GM21576 (cell line): Measurements from ENCODE around the gene CERS4.
"Not testable (repeated sequence)": the region's sequence is repeated elsewhere in the genome, so short reads cannot be mapped to it uniquely, and the experiment has no call there.

ENCODE experiments used
- ATAC-seq: cut with Tn5 transposase; IDR thresholded peaks from one replicate; pipeline ENCODE4 v1.9.1; 2021; ENCODE audit warnings: mild to moderate bottlenecking, moderate library complexity; ENCODE audit not compliant: unreplicated experiment

Gene CERS4

GRCh38 chr19:8261347-8261746 is 52.2 kb downstream of the CERS4 start:
- ATAC-seq, result no peak

- ATAC-seq, result no peak
Observed at GRCh38 chr19:8261881-8262280, 52.7 kb downstream of the CERS4 start.

DNA sequence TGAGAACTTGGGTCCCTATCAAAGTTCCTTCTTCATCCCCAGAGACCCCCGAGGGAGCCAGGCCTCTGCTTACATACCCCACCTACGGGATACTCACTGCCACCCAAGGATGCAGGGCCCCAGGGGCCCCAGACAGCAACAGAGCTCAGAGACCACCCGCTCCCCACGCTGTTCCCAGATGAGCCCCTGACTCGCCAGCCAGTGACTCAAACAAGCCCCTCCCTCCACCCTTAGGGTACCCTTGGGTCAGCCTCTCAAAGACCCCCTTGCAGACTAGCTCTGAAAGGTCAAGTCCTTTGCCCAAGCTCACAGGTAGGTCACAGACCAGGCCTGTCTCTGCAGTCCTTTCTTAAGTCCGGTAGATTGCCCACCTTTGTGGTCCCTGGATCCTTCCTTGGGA is 53.3 kb downstream of the CERS4 start:
- ATAC-seq, result no peak

GRCh38 chr19:8264248-8264647 is 55.1 kb downstream of the CERS4 start:
- ATAC-seq, result not testable (repeated sequence)

GRCh38 chr19:8265872-8266271 is 56.7 kb downstream of the CERS4 start:
- no peak for ATAC-seq

GRCh38 chr19:8269724-8270123 is 60.6 kb downstream of the CERS4 start:
- ATAC-seq, result no peak

- not testable (repeated sequence) for ATAC-seq
Observed at GRCh38 chr19:8276508-8276907, 67.3 kb downstream of the CERS4 start.

DNA sequence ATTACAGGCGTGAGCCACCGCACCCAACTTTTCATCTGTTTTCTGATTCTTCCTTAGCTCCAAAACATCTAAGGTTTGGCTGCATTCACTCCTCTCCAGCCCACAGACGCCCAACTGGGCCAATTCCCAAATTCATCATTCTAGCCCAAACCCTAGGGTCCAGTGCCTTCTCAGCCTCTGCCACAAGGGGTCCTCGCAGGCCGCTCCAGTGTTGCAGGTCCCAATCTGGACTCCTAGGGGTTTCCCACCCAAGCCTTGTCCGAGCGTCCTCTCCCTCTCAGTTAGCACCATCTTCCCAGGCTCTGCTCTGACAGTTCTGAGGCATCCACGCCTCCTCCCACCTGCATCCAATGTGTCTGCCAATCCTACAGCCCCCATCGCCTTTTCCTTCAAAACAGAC is 82.2 kb downstream of the CERS4 start:
- ATAC-seq, result not testable (repeated sequence)

DNA sequence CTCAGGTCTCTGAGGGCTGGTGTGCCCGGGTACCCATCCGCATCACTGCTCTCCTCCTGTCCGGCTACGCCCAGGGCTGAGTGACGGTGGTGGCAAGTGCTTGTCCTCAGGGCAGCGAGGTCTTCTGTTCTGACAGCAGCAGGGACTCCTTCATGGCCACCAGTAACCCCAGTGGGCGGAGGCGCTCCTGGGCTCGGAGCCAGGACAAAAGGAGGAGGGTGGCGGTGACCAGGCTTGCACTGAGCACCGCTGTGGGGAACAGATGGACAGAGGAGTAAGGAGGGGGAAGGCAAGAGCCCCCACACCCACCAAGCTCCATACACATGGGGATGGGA is 93.2 kb downstream of the CERS4 start:
- no peak for ATAC-seq

DNA sequence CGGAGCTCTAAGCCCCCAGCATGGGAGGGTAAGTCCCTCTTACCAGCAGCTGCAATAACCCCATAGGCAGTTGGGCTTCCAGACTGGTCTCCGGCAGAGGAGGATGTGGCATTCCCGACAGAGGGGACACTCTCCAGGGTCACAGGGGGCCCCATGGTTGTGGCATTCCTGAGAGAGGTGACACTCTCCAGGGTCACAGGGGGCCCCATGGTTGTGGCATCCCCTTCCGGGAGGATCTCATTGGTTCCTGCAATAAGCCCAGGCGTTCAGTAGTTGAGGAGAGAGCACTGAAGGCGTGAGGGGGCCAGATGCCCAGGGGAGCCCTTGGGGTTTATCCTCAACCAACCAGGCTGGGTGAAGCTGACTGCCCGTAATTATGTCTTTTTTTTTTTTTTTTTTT is 93.6 kb downstream of the CERS4 start:
- ATAC-seq, result no peak

GRCh38 chr19:8304841-8305621 is 95.9 kb downstream of the CERS4 start:
- ATAC-seq, result no peak

DNA sequence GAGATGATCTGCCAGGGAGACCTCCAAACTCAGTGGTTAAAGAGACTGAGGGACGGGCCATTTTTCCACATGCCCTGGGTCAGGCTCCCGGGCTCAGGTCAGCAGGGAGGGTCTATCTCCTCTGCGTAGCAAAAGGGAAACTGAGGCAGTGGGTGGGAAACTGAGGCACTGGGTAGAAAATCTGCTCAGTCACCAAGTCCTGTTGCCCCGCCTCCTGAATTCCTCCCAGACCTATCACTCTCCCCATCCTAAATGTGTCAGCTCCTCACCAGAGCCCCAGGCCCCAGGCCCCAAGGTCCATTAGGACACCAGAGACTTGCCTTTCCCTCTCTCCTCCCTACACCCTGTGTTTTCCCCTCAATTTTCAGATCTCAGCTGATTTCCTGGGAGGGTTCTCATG is 96.6 kb downstream of the CERS4 start:
- no peak for ATAC-seq

DNA sequence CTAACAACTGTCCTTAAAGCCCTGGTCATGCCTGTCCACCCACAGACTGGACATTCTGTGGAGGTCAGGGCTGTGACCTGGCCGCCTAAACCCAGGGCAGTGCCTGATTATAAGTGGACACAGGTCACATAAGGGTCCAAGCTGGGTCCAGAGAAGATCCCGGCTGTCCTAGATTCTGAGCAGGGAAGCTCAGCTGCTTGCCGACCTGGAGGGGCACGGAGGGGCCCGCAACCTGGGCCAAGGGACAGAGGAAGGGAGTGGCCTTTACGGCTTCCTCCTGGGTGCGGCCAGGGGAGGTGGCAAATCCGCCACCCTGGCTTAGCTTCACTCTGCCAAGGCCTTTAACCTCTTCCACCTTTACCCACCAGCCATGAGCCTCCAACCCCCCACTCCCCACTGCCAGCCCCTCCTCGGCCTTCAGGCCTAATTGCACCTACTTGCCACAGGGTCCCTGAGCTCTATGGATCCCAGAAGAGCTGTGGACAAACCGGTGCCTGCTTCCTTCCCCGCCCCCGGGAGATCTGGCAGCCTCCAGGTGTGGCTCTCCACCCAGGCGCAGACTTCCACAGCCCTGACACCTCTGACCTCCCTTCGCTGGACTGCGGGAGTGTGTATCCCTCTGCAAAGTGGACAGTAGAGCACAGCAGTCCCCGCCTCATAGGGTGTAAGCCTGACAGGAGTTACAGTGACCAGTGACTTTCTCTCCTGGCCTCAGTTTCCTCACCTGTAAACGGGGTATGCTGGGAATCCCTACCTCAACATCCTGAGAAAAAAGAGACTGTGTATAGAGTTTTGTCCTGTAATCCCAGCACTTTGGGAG is 97.3 kb downstream of the CERS4 start:
- ATAC-seq, result no peak

GRCh38 chr19:8307400-8307964 is 98.3 kb downstream of the CERS4 start:
- no peak for ATAC-seq

- peak; percentile 72 for ATAC-seq
Observed at GRCh38 chr19:8307965-8308866, 99.0 kb downstream of the CERS4 start, which contains the start of gene CD320. TSS of gene CD320 (minus strand) at chr19:8308358. CDS start at chr19:8308290, 68 bp downstream.

GRCh38 chr19:8308891-8309291 is 99.7 kb downstream of the CERS4 start:
- ATAC-seq, result no peak

DNA sequence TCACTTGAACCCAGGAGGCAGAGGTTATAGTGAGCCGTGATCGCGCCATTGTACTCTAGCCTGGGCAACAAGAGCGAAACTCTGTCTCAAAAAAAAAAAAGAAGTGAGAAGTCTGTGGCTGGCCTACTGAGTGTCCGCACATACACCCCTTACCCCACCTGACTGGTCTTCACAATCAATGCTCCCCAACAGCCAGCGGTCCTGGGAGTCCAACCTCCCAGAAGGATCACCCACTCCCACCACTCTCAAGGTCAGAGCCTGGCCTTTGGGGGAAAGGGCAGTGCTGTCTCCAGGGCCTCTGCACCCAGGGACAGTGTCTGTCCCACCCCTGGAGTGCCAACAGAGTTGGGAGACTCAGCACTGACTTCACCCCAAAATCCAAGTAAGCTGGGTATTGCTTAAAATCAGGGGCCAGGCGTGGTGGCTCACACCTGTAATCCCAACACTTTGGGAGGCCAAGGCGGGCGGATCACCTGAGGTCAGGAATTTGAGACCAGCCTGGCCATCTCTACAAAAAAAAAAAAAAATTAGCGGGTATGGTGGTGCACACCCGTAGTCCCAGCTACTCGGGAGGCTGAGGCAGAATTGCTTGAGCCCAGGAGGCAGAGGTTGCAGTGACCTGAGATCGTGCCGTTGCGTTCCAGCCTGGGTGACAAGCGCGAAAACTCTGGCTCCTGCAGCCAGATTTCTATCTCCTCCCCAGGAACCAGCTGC is 101.3 kb downstream of the CERS4 start:
- no peak for ATAC-seq

DNA sequence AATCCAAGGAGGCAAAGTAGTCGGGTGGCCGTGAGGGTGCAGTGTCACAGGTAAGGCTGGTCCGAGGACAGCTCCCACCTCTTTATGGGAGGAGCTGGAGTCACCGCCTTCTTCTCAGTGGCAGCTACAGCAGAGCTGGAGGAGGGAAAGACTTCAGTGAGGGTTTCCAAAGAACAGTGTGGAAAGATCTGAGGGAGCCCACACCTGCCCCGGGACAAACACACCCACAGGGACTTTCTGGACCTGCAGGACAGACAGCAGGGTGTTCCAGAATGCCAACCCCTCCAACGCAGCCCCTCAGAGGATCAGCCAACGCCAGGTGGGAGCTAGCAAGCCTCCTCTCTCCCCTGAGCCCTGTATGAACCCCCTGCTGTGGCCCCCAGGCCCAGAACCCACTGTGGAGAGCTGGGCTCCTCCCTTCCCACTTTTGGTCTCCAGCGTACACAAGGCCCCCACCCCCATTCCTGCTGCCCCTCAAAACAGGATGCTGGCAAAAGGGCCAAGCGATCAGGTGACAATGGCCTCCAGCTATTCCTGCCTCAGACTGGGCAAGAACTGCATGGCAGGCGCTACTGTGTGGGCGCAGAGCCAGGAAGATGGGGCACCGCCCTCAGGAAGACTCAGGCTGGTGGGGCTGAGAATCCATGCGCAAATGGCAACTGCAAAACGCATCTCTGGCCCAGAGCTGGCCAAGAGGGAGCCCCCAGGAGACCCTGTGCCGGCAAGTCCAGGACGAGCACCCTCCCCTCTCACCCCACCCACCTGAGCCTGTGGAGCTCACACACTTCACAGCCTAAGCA is 102.5 kb downstream of the CERS4 start:
- ATAC-seq, result no peak
